OCI-LY1 (cell line): ENCODE results near the gene OPTC.

Source experiments
- H2AFZ ChIP-seq: fragments of 200-600 bp; sonication (generic), shearing (Covaris generic); 2 replicates; pipeline ENCODE4 v1.6.0; 2014; ENCODE audit warnings: antibody characterized with exemption, mild to moderate bottlenecking, low read length
- H3F3A ChIP-seq: fragments of 200-600 bp; sonication (generic), shearing (Covaris generic); 2 replicates; pipeline ENCODE4 v1.6.0; 2014; ENCODE audit warnings: mild to moderate bottlenecking, antibody characterized with exemption, low read length, moderate library complexity; ENCODE audit not compliant: insufficient read depth
- H3K27ac ChIP-seq: fragments of 200-600 bp; sonication (generic); 2 replicates; pipeline ENCODE4 v1.5.1; 2014; ENCODE audit warnings: low read length, mixed run types, mild to moderate bottlenecking, low read depth; ENCODE audit not compliant: poor library complexity, severe bottlenecking
- H3K27me3 ChIP-seq: fragments of 200-600 bp; sonication (generic); 2 replicates; pipeline ENCODE4 v1.6.0; 2014; ENCODE audit warnings: antibody characterized with exemption, mild to moderate bottlenecking, low read length, moderate library complexity; ENCODE audit not compliant: insufficient read depth
- H3K36me3 ChIP-seq: fragments of 200-600 bp; sonication (generic); 2 replicates; pipeline ENCODE4 v1.6.1; 2014; ENCODE audit warnings: mild to moderate bottlenecking, antibody characterized with exemption, low read length, moderate library complexity, mixed read lengths; ENCODE audit not compliant: insufficient read depth
- H3K4me1 ChIP-seq: fragments of 200-600 bp; sonication (generic); 2 replicates; pipeline ENCODE4 v1.5.1; 2014; ENCODE audit warnings: mild to moderate bottlenecking, low read length, moderate library complexity; ENCODE audit not compliant: insufficient read depth, severe bottlenecking
- H3K4me2 ChIP-seq: fragments of 200-600 bp; sonication (generic), shearing (Covaris generic); 2 replicates; pipeline ENCODE4 v1.6.1; 2014; ENCODE audit warnings: low read length
- H3K4me3 ChIP-seq: fragments of 200-600 bp; sonication (generic); 2 replicates; pipeline ENCODE4 v1.5.1; 2014; ENCODE audit warnings: low read length, low read depth, mild to moderate bottlenecking, mixed read lengths; ENCODE audit not compliant: poor library complexity, severe bottlenecking
- H3K79me2 ChIP-seq: fragments of 200-600 bp; shearing (Covaris generic); 2 replicates; pipeline ENCODE4 v1.6.1; 2016; ENCODE audit warnings: mixed run types, low read length, mixed read lengths; ENCODE audit not compliant: insufficient read depth
- H3K9ac ChIP-seq: fragments of 200-600 bp; sonication (generic), shearing (Covaris generic); 2 replicates; pipeline ENCODE4 v1.6.1; 2014; ENCODE audit warnings: mild to moderate bottlenecking, low read length, mixed read lengths
- H3K9me2 ChIP-seq: fragments of 200-600 bp; sonication (generic), shearing (Covaris generic); 2 replicates; pipeline ENCODE4 v1.6.1; 2014; ENCODE audit warnings: low read depth, mild to moderate bottlenecking, low read length, mixed read lengths
- H3K9me3 ChIP-seq: fragments of 200-600 bp; shearing (Covaris generic); 2 replicates; pipeline ENCODE4 v1.6.1; 2014; ENCODE audit warnings: low read length, mixed read lengths
- H4K20me1 ChIP-seq: fragments of 200-600 bp; sonication (generic), shearing (Covaris generic); 2 replicates; pipeline ENCODE4 v1.6.0; 2016; ENCODE audit warnings: mild to moderate bottlenecking, low read length; ENCODE audit not compliant: insufficient read depth
- CTCF ChIP-seq: fragments of 200-600 bp; sonication (generic), shearing (Covaris generic); IDR thresholded peaks from 2 replicates; pipeline ENCODE4 v1.5.1; 2017; ENCODE audit warnings: mild to moderate bottlenecking, antibody characterized with exemption, low read length, moderate library complexity, mixed read lengths
- EZH2 ChIP-seq: fragments of 200-600 bp; sonication (generic), shearing (Covaris generic); IDR thresholded peaks from 2 replicates; pipeline ENCODE4 v1.8.0; 2017; ENCODE audit warnings: borderline replicate concordance, mixed run types, mild to moderate bottlenecking, antibody characterized with exemption, low read length, moderate library complexity, mixed read lengths

The OPTC gene

GRCh38 chr1:203547147-203547546 lies 53.2 kb downstream of the OPTC start:
- H3K27ac ChIP-seq, result no peak overlapping the region
- no peaks in the 10 kb centered on the region for H4K20me1 ChIP-seq
- H3K4me1 ChIP-seq, result no peaks in the 10 kb centered on the region
- H3K9me2 ChIP-seq, result no peaks in the 10 kb centered on the region
- H3K9me3 ChIP-seq, result no peaks in the 10 kb centered on the region
- H3K36me3 ChIP-seq, result no peaks in the 10 kb centered on the region
- H3K27me3 ChIP-seq, result no peaks in the 10 kb centered on the region
- no peak overlapping the region for H2AFZ ChIP-seq
- TF ChIP-seq EZH2 (no peak), CTCF (no peak)
- no peak overlapping the region for H3K4me3 ChIP-seq
- H3K4me2 ChIP-seq, result no peak overlapping the region
- H3K79me2 ChIP-seq, result no peaks in the 10 kb centered on the region
- no peak overlapping the region for H3K9ac ChIP-seq
- no peaks in the 10 kb centered on the region for H3F3A ChIP-seq

- no peaks in the 10 kb centered on the region for H3K4me1 ChIP-seq
- no peaks in the 10 kb centered on the region for H3K9me3 ChIP-seq
- H4K20me1 ChIP-seq, result no peaks in the 10 kb centered on the region
- H3K79me2 ChIP-seq, result no peaks in the 10 kb centered on the region
- TF ChIP-seq EZH2 (no peak), CTCF (no peak)
- H3K4me3 ChIP-seq, result no peak overlapping the region
- no peaks in the 10 kb centered on the region for H3F3A ChIP-seq
- no peaks in the 10 kb centered on the region for H3K27me3 ChIP-seq
- H3K9me2 ChIP-seq, result no peaks in the 10 kb centered on the region
- no peak overlapping the region for H3K27ac ChIP-seq
- H3K9ac ChIP-seq, result no peak overlapping the region
- no peak overlapping the region for H2AFZ ChIP-seq
- no peak overlapping the region for H3K4me2 ChIP-seq
- no peaks in the 10 kb centered on the region for H3K36me3 ChIP-seq
Observed at GRCh38 chr1:203547771-203548421, 53.9 kb downstream of the OPTC start.

GRCh38 chr1:203548892-203549291 lies 54.9 kb downstream of the OPTC start:
- Histone ChIP-seq H2AFZ (no peak overlapping the region), H3K27ac (no peak overlapping the region), H3K9me3 (no peaks in the 10 kb centered on the region), H3K79me2 (no peaks in the 10 kb centered on the region), H3K9ac (no peak overlapping the region), H3F3A (no peaks in the 10 kb centered on the region), H4K20me1 (no peaks in the 10 kb centered on the region), H3K27me3 (no peaks in the 10 kb centered on the region), H3K4me3 (no peak overlapping the region), H3K4me2 (no peak overlapping the region), H3K9me2 (no peaks in the 10 kb centered on the region), H3K4me1 (no peaks in the 10 kb centered on the region), H3K36me3 (no peaks in the 10 kb centered on the region)
- TF ChIP-seq EZH2 (no peak), CTCF (no peak)
